Right lobe of liver (tissue), 4 donors: Measurements from ENCODE around the gene CR1L.

Experiments used
- POLR2A ChIP-seq: fragments of 450-650 bp; IDR thresholded peaks from one replicate; pipeline ENCODE4 v1.6.1; 2017; ENCODE audit warnings: antibody characterized with exemption, mild to moderate bottlenecking
- TF ChIP-seq, protein P1 (sequence below), 4 donors: fragments of 200-600 bp in 3 of 4; fragments of 450-650 bp in 1 of 4; IDR thresholded peaks; one replicate each; pipeline versions ENCODE4 v1.5.1 to v1.8.0; 2016 to 2022; ENCODE audit warnings: antibody characterized with exemption in 4 of 4, mild to moderate bottlenecking in 2 of 4
- donor health status: DM: no; HTN: no; CAD: no.
- donor health status: DM: no; HTN: no; CAD: no.
- donor health status: DM: no; HTN: yes; CAD: no.

- TF ChIP-seq, protein P1, sequence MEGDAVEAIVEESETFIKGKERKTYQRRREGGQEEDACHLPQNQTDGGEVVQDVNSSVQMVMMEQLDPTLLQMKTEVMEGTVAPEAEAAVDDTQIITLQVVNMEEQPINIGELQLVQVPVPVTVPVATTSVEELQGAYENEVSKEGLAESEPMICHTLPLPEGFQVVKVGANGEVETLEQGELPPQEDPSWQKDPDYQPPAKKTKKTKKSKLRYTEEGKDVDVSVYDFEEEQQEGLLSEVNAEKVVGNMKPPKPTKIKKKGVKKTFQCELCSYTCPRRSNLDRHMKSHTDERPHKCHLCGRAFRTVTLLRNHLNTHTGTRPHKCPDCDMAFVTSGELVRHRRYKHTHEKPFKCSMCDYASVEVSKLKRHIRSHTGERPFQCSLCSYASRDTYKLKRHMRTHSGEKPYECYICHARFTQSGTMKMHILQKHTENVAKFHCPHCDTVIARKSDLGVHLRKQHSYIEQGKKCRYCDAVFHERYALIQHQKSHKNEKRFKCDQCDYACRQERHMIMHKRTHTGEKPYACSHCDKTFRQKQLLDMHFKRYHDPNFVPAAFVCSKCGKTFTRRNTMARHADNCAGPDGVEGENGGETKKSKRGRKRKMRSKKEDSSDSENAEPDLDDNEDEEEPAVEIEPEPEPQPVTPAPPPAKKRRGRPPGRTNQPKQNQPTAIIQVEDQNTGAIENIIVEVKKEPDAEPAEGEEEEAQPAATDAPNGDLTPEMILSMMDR (IDR thresholded peaks at IDR 0.05): no peak
- no peak for TF ChIP-seq POLR2A
These were observed 38.6 kb upstream of the CR1L start for GRCh38 chr1:207606362-207606755.
